Vagina (tissue), 2 donors: ENCODE measurements around the gene CHRNA1.
A peak's percentile ranks its signal among the peaks of the same experiment; 100 is the strongest.

Experiments used
- CTCF ChIP-seq, 3 experiments: fragments of 450-650 bp in 2 of 3; fragments of 200-600 bp in 1 of 3; sonication (generic) in 1 of 3; IDR thresholded peaks; one replicate each; pipeline ENCODE4 v1.5.1; 2017 to 2019; ENCODE audit warnings: antibody characterized with exemption in 3 of 3, mild to moderate bottlenecking in 2 of 3, moderate library complexity in 2 of 3
- POLR2A ChIP-seq, 2 donors: fragments of 450-650 bp; IDR thresholded peaks; one replicate each; pipeline ENCODE4 v1.6.1; 2017; ENCODE audit warnings: antibody characterized with exemption in 2 of 2, mild to moderate bottlenecking in 2 of 2, moderate library complexity in 2 of 2

GRCh38 chr2:174748948-174749347 is 15.3 kb downstream of the CHRNA1 start:
- TF ChIP-seq CTCF (IDR thresholded peaks at IDR 0.05) (peak; percentile 15 to 70 (median 59)), POLR2A (IDR thresholded peaks at IDR 0.05) (no peak)
